GM19023 (cell line): ENCODE data around the gene HAUS1.
A peak's percentile ranks its signal among the peaks of the same experiment; 100 is the strongest.
"Not testable (repeated sequence)": the region's sequence is repeated elsewhere in the genome, so short reads cannot be mapped to it uniquely, and the experiment has no call there.

ENCODE experiments used
- ATAC-seq: cut with Tn5 transposase; IDR thresholded peaks from one replicate; pipeline ENCODE4 v1.9.1; 2021; ENCODE audit warnings: mild to moderate bottlenecking, moderate library complexity; ENCODE audit not compliant: unreplicated experiment

Gene HAUS1

DNA sequence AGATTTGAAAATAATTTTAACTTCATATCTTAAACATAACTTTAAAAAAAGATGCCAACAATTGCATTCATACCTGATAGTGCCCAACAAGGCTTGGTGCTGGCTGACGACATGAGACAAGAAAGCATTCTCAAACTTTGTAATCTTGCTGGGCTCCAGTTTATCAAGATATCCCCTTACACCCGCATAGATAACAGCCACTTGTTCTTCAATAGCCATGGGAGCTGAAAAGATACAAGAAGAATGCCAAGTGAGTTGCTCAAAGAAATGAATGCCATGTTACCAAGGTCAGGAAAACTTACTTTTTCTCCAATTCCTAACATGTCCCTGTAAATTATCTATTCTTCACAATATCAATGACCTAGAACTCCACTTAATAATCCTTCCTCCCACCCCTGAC lies 19.8 kb upstream of the HAUS1 start:
- ATAC-seq = no peak

DNA sequence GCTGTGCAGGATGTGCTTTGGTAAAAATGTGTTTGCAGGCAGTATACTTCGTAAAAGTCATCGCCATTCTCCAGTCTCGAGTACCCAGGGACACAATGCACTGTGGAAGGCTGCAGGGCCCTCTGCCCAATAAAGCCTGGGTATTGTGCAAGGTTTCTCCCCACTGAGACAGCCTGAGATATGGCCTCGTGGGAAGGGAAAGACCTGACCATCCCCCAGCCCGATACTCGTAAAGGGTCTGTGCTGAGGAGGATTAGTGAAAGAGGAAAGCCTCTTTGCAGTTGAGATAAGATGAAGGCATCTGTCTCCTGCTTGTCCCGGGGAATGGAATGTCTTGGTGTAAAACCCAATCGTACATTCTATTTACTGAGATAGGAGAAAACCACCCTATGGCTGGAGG lies 15.7 kb upstream of the HAUS1 start:
- not testable (repeated sequence) for ATAC-seq

DNA sequence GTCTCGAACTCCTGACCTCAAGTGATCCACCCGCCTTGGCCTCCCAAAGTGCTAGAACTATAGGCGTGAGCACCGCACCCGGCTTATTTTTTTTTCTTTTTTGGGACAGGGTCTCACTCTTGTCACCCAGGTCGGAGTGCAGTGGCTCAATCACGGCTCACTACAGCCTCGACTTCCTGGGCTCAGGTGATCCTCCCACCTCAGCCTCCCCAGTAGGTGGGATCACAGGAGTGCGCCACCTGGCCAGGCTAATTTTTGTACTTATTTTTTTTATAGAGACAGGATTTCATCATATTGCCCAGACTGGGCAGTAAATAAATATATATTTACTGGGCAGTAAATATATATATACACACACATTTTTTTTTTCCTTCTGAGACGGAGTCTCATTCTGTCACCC lies 8.7 kb upstream of the HAUS1 start:
- no peak for ATAC-seq

DNA sequence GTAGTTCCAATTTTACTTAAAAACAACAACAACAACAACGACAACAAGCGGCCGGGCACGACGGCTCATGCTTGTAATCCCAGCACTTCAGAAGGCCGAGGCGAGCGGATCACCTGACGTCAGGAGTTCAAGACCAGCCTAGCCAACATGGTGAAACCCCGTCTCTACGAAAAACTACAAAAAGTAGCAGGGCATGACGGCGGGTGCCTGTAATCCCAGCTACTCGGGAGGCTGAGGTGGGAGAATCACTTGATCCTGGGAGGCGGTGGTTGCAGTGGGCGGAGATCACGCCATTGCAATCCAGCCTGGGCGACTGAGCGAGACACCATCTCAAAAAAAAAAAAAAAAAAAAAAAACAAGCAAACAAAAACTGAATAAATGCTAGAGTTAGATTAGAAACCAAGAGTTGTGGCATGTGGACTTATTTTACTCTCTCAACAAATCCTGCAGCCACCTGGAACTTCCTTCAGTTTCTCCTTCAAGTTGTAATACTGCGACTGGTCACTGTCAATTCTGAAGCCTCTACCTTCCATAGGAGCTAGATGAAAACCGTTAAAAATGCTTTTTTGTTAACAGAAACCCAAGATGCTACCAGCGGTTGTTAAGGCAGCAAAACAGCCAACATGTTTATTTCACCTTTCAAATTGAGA lies 7.4 kb upstream of the HAUS1 start:
- ATAC-seq = no peak

DNA sequence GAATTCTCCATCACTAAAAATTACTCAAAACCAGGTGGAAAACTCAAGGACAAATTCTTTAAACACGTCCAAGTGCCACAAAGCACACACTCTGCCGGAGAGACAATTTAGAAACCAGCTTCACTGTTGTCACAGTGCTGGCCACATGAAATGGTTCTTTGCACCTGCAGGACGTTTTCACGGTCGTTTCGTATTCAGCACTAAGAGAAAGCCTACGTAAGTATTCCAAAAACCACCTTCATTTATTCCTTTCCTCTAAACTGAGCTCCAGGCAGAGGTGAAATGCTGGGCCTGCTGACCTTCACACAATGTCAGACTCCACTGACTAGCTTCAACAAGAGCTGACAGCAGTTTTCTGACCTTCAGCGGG lies 6.8 kb upstream of the HAUS1 start:
- peak; percentile 26 for ATAC-seq

DNA sequence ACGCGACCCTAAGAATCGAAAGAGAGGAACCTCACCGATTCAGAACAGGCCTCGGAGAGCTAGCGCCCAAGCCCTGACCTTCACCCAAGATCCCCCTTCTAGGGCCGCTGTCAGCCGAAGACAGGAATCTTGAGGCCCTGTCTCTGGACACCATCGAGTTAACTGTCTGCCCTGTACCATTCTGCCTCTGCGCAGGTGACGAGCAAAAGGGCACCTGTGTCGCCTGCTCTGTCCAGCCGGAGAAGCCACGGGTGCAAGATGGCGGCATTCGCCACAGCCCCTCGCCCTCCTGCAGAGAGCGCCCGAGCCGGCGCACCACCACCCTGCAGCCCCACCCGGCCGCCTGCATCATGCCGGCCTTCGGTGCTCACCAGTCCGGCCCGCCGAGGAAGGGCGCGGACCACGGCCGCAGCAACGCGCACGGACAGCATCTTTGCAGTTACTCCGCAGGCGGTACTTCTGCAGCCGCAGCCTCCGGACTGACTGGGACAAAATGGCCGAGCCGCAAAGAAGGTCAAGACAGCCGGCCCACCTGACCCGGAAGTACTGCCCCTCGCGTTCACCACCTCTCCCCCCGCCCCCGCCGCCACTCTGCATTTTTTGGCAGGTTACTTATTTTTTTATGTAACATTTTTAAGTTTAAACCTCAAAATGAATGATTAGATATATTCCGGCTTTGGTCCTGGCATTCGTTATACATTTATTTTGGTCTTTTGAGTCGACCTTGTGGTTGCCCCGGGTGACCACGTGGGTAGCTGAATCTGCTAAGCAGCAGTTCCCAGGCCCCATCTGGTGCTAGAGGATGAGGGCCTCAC lies 6.2 kb upstream of the HAUS1 start, which contains the start of gene ATP5F1A:
Gene ATP5F1A, minus strand, starts transcription at position 496 of the 815 bp plus-strand sequence. Its CDS starts 65 bp downstream, at position 431.
- ATAC-seq = peak; percentile 86

DNA sequence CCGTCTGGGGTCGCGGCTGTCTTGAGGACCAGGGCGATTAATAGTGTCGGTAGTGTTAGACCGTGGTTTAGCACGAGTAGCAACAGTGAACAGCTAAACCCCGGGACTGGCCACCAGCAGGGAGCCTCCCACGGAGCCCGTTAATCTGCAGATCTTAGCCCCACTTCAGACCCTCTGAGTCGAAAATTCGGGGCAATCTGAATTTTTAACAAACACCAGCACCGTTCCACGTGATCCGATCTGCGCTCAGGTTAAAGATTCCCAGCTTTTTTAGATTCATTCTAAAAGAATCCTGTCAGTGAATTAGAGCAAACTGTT lies 5.6 kb upstream of the HAUS1 start:
- ATAC-seq = no peak

DNA sequence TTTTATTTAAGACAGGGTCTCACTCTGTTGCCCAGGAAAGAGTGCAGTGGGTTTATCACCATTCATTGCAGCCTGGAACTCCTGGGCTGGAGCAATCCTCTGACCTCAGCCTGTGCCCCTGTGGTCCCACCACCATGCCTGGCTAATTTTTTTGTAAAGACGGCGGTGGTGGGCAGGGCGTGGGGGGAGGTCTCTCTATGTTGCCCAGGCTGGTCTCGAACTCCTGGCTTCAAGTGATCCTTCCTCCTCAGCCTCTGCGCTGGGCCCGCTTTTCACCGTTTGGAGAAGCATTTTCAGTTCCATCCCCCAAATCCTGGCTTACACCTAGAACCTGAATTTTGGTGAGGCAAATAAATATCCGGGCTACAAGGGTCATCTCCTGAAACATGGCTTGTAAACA lies 4.7 kb upstream of the HAUS1 start:
- no peak for ATAC-seq

DNA sequence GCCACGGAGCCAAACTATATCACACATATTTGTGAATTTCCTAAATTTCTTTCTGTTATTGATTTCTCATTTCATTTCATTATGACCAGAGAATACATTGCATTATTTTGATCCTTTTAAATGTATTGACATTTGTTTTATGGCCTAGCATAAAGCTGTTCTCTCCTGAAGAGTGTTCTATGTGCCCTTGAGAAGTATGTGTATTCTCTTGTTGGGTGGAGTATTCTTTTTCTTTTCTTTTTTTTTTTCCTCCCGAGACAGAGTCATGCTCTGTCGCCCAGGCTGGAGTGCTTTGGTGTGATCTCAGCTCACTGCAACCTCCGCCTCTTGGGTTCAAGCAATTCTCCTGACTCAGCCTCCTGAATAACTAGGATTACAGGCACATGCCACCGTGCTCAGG lies 5.2 kb downstream of the HAUS1 start:
- no peak for ATAC-seq

DNA sequence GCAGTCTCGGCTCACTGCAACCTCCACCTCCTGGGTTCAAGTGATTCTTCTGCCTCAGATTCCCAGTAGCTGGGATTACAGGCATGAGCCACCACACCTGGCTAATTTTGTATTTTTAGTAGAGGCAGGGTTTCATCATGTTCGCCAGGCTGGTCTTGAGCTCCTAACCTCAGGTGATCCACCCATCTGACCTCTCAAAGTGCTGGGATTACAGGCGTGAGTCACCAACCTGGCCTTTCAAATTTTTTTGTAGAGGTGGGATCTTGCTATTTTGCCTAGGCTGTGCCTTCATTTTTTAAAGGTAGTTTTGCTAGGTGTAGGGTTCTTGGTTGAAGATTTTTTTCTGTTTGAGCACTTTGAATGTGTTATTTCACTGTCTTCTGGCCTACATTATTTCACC lies 6.2 kb downstream of the HAUS1 start:
- no peak for ATAC-seq

DNA sequence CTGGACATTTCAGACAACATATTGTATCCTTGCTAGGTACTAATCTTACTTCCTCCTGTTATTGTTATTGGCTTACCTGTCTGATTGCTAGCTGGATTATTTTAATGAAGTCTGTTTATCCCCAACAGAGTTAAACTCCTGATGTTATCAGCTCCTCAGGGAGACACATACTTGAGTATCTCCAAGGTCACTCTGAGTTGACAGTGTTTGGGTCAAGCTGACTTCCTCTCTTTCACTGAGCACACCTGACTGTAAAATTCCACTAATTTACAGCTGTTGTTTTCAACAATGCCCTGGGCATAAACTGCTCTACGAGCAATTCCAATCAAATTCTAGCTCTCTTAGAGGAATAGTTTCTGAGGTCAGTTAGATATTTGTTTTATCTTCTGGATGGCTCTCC lies 9.6 kb downstream of the HAUS1 start:
- no peak for ATAC-seq

DNA sequence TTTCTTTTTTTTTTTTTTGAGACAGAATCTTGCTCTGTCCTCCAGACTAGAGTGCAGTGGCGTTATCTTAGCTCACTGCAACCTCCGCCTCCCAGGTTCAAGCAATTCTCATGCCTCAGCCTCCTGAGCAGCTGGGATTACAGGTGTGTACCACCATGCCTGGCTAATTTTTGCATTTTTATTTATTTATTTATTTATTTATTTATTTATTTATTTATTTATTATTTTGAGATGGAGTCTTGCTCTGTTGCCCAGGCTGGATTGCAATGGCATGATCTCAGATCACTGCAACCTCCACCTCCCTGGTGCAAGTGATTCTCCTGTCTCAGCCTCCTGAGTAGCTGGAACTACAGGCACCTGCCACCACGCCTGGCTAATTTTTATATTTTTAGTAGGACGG lies 22.4 kb downstream of the HAUS1 start:
- ATAC-seq = not testable (repeated sequence)

DNA sequence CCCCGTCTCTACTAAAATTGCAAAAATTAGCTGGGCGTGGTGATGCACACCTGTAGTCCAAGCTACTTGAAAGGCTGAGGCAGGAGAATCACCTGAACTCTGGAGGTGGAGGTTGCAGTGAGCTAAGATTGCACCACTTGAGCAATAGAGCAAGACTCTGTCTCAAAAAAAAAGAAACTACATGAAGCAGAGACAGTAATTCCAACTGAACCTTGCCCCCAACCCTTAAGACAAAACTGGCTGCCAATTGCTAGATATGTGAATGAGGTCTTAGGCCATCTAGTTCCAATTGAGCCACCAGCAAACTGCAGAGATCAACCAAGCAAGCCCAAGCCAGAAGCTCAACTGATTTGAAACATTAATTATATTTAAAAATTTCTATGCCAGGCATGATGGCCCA lies 25.9 kb downstream of the HAUS1 start:
- no peak for ATAC-seq

DNA sequence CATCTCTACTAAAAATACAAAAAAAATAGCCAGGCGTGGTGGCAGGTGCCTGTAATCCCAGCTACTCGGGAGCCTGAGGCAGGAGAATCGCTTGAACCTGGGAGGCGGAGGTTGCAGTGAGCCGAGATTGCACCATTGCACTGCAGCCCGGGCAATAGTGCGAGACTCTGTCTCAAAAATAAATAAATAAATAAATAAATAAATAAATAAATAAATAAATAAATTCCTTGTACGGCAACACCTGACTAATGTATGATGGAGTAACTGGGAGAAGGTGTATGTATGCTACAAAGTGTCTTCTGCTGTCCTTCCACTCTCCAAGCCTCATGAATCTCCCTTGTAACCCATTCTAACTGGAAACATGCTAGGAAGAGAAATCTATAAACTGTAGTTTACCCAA lies 26.4 kb downstream of the HAUS1 start:
- ATAC-seq = not testable (repeated sequence)

DNA sequence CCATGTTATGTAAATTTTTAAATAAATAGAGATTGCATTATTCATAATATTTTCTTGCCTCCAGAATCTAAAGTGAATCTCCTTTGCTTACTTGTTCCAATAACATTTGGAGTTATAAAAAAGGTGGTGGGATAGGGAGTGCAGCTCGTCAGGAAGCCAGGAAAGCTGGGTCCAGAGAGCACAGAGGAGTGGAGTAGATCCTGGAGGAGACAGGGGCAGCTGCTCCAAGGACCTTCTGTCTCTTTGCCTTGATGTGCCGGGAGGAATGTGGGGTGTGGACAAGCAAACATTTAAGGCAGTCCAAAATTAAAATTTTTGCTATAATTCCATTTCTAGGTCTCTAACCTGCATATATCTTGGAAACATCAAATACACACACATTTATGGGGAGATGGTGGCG lies 29.3 kb downstream of the HAUS1 start:
- no peak for ATAC-seq

DNA sequence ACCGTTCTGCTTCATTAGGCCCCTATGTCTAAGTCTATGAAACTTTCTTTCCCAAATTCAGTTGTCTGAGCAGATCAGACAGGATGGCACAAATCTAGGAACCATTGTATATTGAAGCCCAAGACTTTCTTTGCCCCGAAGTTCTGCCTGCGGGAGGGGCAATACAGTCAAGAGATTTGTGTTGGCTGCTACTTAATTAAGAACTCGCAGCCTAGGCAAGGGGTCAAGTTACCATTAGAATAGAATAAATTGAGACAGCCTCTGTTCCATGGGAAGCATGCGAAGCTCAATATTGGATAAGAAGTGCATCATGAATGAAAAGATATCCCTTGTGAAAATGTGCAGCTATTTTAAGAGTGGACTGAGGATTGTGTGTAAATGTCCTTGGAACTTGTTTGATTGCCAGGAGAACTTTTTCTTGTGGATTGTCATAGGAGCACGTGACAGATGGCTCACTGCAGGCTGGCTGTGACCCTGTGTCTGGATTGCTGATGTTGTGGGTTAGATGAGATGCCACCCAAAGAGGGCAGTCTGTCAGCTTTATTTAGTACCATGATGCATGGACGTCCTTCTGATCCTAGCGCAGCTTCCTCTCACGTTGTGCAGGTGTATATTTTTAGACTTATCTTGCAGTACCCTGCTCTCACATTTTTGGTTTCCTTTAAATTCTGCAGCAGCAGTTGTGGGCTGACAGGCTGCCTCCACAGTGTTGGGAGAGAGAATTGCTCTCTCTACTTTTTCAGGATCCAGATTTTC lies 30.9 kb downstream of the HAUS1 start:
- ATAC-seq = no peak

DNA sequence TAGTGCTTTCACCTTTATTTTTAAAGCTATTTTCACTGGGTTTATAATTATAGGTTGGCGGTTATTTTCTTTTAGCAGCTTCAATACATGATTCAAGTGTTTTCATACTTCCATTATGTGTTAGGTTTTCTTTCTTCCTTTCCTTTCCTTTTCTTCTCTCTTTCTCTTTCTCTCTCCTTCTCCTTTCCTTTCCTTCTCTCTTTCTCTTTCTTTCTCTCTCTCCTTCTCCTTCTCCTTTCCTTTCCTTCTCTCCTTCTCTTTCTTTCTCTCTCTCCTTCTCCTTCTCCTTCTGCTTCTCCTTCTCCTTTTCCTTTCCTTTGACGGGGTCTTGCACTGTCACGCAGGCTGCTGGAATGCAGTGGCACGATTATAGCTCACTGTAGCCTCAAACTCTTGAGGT lies 36.0 kb downstream of the HAUS1 start:
- no peak for ATAC-seq

DNA sequence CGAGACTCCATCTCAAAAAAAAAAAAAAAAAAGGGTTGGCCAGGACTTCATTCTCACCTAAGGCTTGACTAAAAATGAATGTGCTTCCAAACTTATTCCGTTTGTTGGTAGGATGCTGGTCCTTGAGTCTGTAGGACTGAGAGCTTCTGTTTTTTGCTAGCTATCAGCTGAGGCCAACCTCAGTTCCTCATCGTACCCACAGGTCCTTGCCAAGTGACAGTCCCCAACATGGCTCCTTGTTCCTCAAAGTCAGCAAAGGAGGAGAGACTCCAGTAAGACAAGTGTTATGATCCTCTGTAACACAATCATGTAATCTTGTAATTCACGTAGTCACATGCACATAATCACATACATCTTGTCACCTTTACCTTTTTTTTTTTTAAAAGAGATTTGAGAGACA lies 37.0 kb downstream of the HAUS1 start:
- no peak for ATAC-seq

DNA sequence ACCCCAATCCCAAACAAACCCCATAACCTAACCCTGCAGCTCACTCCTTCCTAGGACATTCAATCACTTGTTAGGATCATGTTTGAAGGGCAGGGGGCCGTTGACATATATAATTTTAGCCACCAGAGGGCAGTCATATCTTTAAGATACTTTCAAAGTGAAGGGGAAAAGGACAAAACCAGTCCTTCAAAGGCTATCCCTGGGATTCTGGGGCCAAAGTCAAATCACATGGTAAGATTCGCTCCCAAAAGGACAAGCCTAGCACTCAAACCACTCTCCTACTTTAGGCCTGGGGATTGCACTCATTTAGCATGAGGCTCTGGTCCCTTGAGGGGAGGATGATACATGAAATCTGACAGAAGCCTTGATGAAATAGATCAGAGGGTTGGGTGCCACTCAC lies 44.6 kb downstream of the HAUS1 start:
- ATAC-seq = no peak

DNA sequence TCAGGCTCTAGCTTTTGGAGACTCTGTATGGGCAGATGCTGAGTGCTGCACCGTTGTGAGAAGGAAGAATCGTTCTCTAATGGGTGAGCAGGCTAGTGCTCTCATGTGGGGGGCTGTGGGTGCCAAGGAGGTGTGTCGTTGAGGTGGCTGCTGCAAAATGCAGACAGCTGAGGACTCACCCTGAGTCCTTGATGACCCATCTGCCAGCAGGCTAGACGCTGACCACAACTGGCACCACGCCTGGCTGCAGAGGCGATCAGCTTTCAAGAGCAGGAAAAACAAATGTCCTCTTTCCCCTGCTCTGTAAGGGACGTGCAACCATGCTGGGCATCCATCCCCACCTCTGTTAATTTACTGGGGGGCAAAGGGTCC lies 48.2 kb downstream of the HAUS1 start:
- no peak for ATAC-seq

DNA sequence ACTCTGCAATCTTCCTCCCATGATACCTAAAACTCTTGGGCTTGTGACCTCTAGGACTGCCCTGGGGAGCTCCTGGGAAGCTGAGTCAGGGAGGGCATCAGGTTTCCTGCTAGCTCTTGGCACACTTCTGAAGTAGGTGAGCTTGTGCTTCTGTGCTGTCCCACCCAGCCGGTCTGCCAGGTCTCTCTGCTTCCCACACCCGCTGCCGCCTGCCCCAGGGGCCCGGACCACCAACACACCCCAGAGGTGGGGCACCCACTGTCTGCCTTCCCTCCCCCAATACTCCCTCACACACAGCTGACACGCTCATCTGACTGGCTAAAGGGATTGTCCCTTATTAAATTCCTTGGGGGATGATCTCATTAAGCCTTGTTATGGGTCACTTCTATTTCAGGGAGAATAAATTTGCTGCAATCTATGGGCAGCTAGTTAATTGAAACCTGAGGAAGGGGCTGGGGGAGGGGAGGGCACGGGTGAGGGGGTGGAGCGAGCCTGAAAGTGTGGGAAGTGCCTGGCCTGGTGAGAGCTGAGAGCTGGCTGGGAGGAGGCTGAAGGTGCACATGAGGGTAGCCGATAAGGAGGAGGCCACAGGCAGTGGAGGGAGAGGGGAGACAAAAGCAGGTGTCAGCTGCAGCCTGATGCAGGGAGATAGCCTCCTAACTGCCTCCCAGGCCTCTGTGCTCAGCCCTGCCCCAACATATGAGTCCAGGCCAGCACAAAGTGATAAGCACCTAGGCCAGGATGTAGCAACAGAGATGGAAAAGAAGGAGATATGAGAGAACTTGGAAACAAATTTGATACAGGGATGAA lies 48.8 kb downstream of the HAUS1 start:
- ATAC-seq = no peak
